HL-60 (cell line): Measurements from ENCODE around the gene DERL3.

Experiments used
- DNase-seq, 2 experiments: peaks; one replicate each; pipeline ENCODE4 v3.0.0-alpha.2; 2010 to 2020; ENCODE audit warnings: low read depth in 1 of 2, low spot score in 1 of 2
- H3K27ac ChIP-seq: fragments of 250-450 bp; sonication (Bioruptor Pico); replicated peaks from 2 replicates; pipeline ENCODE4 v1.5.1; 2020; ENCODE audit warnings: mild to moderate bottlenecking, moderate library complexity
- H3K27me3 ChIP-seq: fragments of 250-450 bp; sonication (Bioruptor Pico); 2 replicates; pipeline ENCODE4 v1.5.1; 2021; ENCODE audit warnings: mild to moderate bottlenecking, moderate library complexity; ENCODE audit not compliant: insufficient read depth, poor library complexity, severe bottlenecking
- H3K4me3 ChIP-seq: replicated peaks from 2 replicates; pipeline ENCODE4 v1.5.1; 2011; ENCODE audit warnings: mild to moderate bottlenecking, control low read depth, low read length; ENCODE audit not compliant: insufficient read depth
- GABPA ChIP-seq: IDR thresholded peaks from 2 replicates; pipeline ENCODE4 v1.6.1; 2012; ENCODE audit warnings: low read depth
- POLR2AphosphoS5 ChIP-seq: IDR thresholded peaks from 2 replicates; pipeline ENCODE4 v1.6.1; 2012; ENCODE audit warnings: low read depth
- SPI1 ChIP-seq: IDR thresholded peaks from 2 replicates; pipeline ENCODE4 v1.6.1; 2012; ENCODE audit warnings: low read depth, mild to moderate bottlenecking, borderline replicate concordance
- TF ChIP-seq, protein P1 (sequence below): IDR thresholded peaks from 2 replicates; pipeline ENCODE4 v1.6.1; 2012; ENCODE audit warnings: low read depth; ENCODE audit not compliant: insufficient replicate concordance
- TF ChIP-seq, protein P2 (sequence below): IDR thresholded peaks from one replicate; pipeline ENCODE4 v1.5.1; 2011; ENCODE audit warnings: low read length, control low read depth, inconsistent platforms; ENCODE audit not compliant: insufficient read depth

Gene DERL3

DNA sequence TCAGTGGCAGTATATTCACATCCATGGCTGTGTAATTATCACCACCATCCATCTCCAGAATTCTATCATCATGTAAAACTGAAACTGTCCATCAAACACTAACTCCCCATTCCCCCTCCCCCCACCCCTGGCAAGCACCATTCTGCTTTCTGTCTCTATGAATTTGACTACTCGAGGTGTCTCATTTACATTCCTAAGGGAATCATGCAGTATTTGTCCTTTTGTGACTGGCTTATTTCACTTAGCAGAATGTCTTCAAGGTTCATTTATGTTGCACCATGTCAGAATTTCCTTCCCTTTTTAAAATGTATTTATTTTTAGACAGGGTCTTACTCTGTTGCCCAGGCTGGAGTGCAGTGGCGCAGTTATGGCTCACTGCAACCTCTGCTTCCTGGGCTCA lies 20.3 kb downstream of the DERL3 start:
- H3K4me3 ChIP-seq = no peak overlapping the region
- no peaks in the 10 kb centered on the region for H3K27me3 ChIP-seq
- DNase-seq = no peak
- no peak overlapping the region for H3K27ac ChIP-seq
- TF ChIP-seq SPI1 (no peak), POLR2AphosphoS5 (no peak), GABPA (no peak)
- TF ChIP-seq, protein P1, sequence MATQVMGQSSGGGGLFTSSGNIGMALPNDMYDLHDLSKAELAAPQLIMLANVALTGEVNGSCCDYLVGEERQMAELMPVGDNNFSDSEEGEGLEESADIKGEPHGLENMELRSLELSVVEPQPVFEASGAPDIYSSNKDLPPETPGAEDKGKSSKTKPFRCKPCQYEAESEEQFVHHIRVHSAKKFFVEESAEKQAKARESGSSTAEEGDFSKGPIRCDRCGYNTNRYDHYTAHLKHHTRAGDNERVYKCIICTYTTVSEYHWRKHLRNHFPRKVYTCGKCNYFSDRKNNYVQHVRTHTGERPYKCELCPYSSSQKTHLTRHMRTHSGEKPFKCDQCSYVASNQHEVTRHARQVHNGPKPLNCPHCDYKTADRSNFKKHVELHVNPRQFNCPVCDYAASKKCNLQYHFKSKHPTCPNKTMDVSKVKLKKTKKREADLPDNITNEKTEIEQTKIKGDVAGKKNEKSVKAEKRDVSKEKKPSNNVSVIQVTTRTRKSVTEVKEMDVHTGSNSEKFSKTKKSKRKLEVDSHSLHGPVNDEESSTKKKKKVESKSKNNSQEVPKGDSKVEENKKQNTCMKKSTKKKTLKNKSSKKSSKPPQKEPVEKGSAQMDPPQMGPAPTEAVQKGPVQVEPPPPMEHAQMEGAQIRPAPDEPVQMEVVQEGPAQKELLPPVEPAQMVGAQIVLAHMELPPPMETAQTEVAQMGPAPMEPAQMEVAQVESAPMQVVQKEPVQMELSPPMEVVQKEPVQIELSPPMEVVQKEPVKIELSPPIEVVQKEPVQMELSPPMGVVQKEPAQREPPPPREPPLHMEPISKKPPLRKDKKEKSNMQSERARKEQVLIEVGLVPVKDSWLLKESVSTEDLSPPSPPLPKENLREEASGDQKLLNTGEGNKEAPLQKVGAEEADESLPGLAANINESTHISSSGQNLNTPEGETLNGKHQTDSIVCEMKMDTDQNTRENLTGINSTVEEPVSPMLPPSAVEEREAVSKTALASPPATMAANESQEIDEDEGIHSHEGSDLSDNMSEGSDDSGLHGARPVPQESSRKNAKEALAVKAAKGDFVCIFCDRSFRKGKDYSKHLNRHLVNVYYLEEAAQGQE = no peak
- TF ChIP-seq, protein P2, sequence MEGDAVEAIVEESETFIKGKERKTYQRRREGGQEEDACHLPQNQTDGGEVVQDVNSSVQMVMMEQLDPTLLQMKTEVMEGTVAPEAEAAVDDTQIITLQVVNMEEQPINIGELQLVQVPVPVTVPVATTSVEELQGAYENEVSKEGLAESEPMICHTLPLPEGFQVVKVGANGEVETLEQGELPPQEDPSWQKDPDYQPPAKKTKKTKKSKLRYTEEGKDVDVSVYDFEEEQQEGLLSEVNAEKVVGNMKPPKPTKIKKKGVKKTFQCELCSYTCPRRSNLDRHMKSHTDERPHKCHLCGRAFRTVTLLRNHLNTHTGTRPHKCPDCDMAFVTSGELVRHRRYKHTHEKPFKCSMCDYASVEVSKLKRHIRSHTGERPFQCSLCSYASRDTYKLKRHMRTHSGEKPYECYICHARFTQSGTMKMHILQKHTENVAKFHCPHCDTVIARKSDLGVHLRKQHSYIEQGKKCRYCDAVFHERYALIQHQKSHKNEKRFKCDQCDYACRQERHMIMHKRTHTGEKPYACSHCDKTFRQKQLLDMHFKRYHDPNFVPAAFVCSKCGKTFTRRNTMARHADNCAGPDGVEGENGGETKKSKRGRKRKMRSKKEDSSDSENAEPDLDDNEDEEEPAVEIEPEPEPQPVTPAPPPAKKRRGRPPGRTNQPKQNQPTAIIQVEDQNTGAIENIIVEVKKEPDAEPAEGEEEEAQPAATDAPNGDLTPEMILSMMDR = no peak

DNA sequence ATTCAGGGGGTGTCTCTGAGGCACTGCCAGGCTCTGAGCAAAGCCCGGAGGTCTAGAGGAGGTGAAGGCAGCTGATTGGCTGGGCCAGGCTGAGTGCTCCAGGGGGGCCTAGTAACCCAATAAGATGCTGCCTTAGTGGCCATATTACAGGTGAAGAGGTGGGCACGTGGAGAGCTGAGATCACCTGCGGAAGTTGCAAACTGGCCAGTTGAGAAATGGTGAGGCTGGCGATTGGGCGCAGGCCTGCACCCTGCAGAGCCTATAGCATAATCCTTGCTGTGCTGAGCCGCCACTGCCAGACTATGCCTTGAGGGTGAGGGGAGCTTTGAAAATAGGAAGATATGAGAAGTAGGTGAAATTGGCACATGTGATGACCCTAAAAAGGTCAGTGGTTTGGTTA lies 21.7 kb downstream of the DERL3 start:
- DNase-seq = no peak
- no peak overlapping the region for H3K4me3 ChIP-seq
- no peak for TF ChIP-seq POLR2AphosphoS5
- TF ChIP-seq SPI1 = no peak
- TF ChIP-seq, protein P2 = no peak
- TF ChIP-seq, protein P1 = no peak
- no peak for TF ChIP-seq GABPA
- no peaks in the 10 kb centered on the region for H3K27me3 ChIP-seq
- no peak overlapping the region for H3K27ac ChIP-seq

DNA sequence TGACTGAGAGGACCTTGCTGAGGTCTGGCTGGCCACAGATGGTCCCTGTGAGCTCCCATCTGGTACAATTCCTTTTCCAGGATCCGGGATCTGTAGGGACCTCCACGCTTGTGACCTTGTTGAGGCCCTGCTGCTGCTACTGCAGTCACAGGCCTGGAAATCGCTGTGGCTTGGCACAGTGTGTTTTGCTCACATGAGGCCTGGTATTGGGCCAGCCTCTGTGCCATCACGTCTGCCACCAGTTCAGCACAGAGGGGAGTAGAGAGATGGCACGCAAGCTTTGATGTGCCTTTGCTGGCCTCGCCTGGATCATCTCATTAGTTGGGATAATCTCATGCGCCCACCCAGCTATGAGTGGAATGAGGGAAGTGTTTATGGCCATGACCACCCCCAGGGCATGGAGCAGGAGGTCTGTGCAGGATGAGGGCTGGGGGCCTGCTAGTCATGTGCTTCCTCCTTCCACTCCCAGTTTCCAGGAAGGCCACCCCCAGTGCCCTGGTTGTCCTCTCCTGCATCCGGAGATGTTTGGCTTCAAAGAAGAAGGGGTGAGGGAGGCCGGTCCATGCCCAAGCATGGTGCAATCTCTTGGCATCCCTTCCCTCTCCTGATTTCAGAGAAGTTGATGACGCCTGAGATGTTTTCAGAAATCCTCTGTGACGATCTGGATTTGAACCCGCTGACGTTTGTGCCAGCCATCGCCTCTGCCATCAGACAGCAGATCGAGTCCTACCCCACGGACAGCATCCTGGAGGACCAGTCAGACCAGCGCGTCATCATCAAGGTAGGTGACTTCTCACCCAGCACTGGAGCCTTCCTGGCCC lies 22.4 kb downstream of the DERL3 start:
- DNase-seq = no peak
- H3K4me3 ChIP-seq = no peak overlapping the region
- TF ChIP-seq GABPA (no peak), SPI1 (no peak), POLR2AphosphoS5 (no peak)
- TF ChIP-seq, protein P1 = no peak
- TF ChIP-seq, protein P2 = no peak
- H3K27me3 ChIP-seq = no peaks in the 10 kb centered on the region
- no peak overlapping the region for H3K27ac ChIP-seq
